WTC11 (cell line): ENCODE data around the gene KPNA4.

Experiments
- ATF2 ChIP-seq: sonication (generic); formaldehyde crosslinking; IDR thresholded peaks from 2 replicates; pipeline ENCODE4 v1.8.1; 2022; ENCODE audit warnings: low read depth, missing genetic modification reagents, borderline replicate concordance
- ATF6 ChIP-seq: sonication (generic); formaldehyde crosslinking; IDR thresholded peaks from 2 replicates; pipeline ENCODE4 v1.8.1; 2023; ENCODE audit warnings: mild to moderate bottlenecking, missing genetic modification reagents
- CTCF ChIP-seq: fragments of 200-600 bp; IDR thresholded peaks from 2 replicates; pipeline ENCODE4 v1.8.0; 2022; ENCODE audit warnings: antibody characterized with exemption
- FOXP1 ChIP-seq: sonication (generic); formaldehyde crosslinking; IDR thresholded peaks from 2 replicates; pipeline ENCODE4 v1.8.0; 2022; ENCODE audit warnings: missing genetic modification reagents, mild to moderate bottlenecking, moderate library complexity, borderline replicate concordance
- MLX ChIP-seq: sonication (generic); formaldehyde crosslinking; IDR thresholded peaks from 2 replicates; pipeline ENCODE4 v1.8.1; 2023; ENCODE audit warnings: mild to moderate bottlenecking, missing genetic modification reagents, moderate library complexity
- NFYB ChIP-seq: sonication (generic); formaldehyde crosslinking; conservative IDR thresholded peaks from 2 replicates; pipeline ENCODE4 v1.8.0; 2022; ENCODE audit warnings: low read depth, missing genetic modification reagents
- NR1H2 ChIP-seq: sonication (generic); formaldehyde crosslinking; IDR thresholded peaks from 2 replicates; pipeline ENCODE4 v1.9.0; 2021; ENCODE audit warnings: mild to moderate bottlenecking, moderate library complexity, missing genetic modification reagents
- SP1 ChIP-seq: sonication (generic); formaldehyde crosslinking; conservative IDR thresholded peaks from 2 replicates; pipeline ENCODE4 v1.8.1; 2022; ENCODE audit warnings: missing genetic modification reagents
- TEAD4 ChIP-seq: sonication (generic); formaldehyde crosslinking; IDR thresholded peaks from 2 replicates; pipeline ENCODE4 v1.8.0; 2022; ENCODE audit warnings: mild to moderate bottlenecking, missing genetic modification reagents
- USF1 ChIP-seq: sonication (generic); formaldehyde crosslinking; IDR thresholded peaks from 2 replicates; pipeline ENCODE4 v1.8.0; 2022; ENCODE audit warnings: mild to moderate bottlenecking, missing genetic modification reagents
- USF2 ChIP-seq: sonication (generic); formaldehyde crosslinking; IDR thresholded peaks from 2 replicates; pipeline ENCODE4 v1.8.1; 2023; ENCODE audit warnings: mild to moderate bottlenecking, missing genetic modification reagents, moderate library complexity

- no peak for TF ChIP-seq USF2
- no peak for TF ChIP-seq TEAD4 (CRISPR knock-in tag)
- no peak for TF ChIP-seq ATF2 (CRISPR knock-in tag)
- TF ChIP-seq FOXP1 (CRISPR knock-in tag) = no peak
- TF ChIP-seq CTCF = no peak
- TF ChIP-seq ATF6 (CRISPR knock-in tag) = no peak
- no peak for TF ChIP-seq NFYB
- no peak for TF ChIP-seq USF1 (CRISPR knock-in tag)
- TF ChIP-seq SP1 (CRISPR knock-in tag) = no peak
- TF ChIP-seq MLX (CRISPR knock-in tag) = no peak
- no peak for TF ChIP-seq NR1H2 (CRISPR knock-in tag)
These were observed 11.7 kb upstream of the KPNA4 start for GRCh38 chr3:160577093-160577492.
